Renal cortex interstitium (tissue), 11 donors: Measurements from ENCODE around the gene HOOK2. TPM values are rescaled to one million over a fixed set of nuclear protein-coding genes. Genes with fewer than 3 reads are reported as not detected.
A peak's percentile ranks its signal among the peaks of the same experiment; 100 is the strongest.

Experiments
- DNase-seq, 11 donors: peaks; one replicate each; pipeline ENCODE4 v3.0.0-alpha.2; 2013; ENCODE audit warnings: low read depth in 9 of 11, low spot score in 4 of 11; ENCODE audit errors: extremely low read depth in 1 of 11
- polyA plus RNA-seq, 3 donors: library from polyadenylated mRNA; unstranded; fragments of 120-200 nt; gene quantifications; one replicate each; pipeline ENCODE4 v1.2.1, GENCODE V29; 2013; ENCODE audit not compliant: insufficient read length in 3 of 3

Gene HOOK2
- polyA plus RNA-seq, 3 donors: 43.8 to 89.3 (median 56.4) TPM

- DNase-seq: no peak
Observed at GRCh38 chr19:12767150-12767549, 8.2 kb downstream of the HOOK2 start.

GRCh38 chr19:12766051-12766521 lies 9.3 kb downstream of the HOOK2 start:
- DNase-seq: peak in 2 of 11 donors; percentile 72 to 79

GRCh38 chr19:12764698-12765097 lies 10.7 kb downstream of the HOOK2 start:
- DNase-seq: no peak

GRCh38 chr19:12763100-12763499 lies 12.3 kb downstream of the HOOK2 start:
- DNase-seq: no peak

- no peak for DNase-seq
Observed at GRCh38 chr19:12759686-12760085, 15.7 kb downstream of the HOOK2 start.

- DNase-seq: peak in 6 of 11 donors; percentile 37 to 70 (median 60)
Observed at GRCh38 chr19:12757544-12758274, 17.6 kb downstream of the HOOK2 start.

- no peak for DNase-seq
Observed at GRCh38 chr19:12756150-12756883, 19.0 kb downstream of the HOOK2 start.

- DNase-seq: no peak
Observed at GRCh38 chr19:12754465-12755196, 20.7 kb downstream of the HOOK2 start.

GRCh38 chr19:12752056-12752781 lies 23.1 kb downstream of the HOOK2 start:
- no peak for DNase-seq

GRCh38 chr19:12751635-12752034 lies 23.7 kb downstream of the HOOK2 start, which contains the start of gene BEST2:
Gene BEST2, plus strand, starts transcription at chr19:12751791. Its CDS starts 802 bp downstream, at chr19:12752593.
- DNase-seq: no peak

GRCh38 chr19:12750851-12751250 lies 24.5 kb downstream of the HOOK2 start:
- no peak for DNase-seq

GRCh38 chr19:12749938-12750521 lies 25.3 kb downstream of the HOOK2 start:
- DNase-seq: no peak

- DNase-seq: no peak
Observed at GRCh38 chr19:12748489-12748888, 26.9 kb downstream of the HOOK2 start.

- no peak for DNase-seq
Observed at GRCh38 chr19:12745166-12745897, 30.0 kb downstream of the HOOK2 start.

GRCh38 chr19:12737835-12738351 lies 37.5 kb downstream of the HOOK2 start:
- DNase-seq: no peak

- DNase-seq: peak; percentile 92 to 99 (median 97)
Observed at GRCh38 chr19:12736995-12737834, 38.1 kb downstream of the HOOK2 start, which contains the start of gene GET3. Gene GET3, plus strand, starts transcription at chr19:12737497. Its CDS starts 9 bp downstream, at chr19:12737506.
